OCI-LY3 (cell line): ENCODE measurements around the gene DOHH.

Experiments used
- H2AFZ ChIP-seq: fragments of 200-600, 300-600 bp; shearing (Covaris generic); 2 replicates; pipeline ENCODE4 v1.6.0; 2014; ENCODE audit warnings: antibody characterized with exemption, low read depth, low read length
- H3K27ac ChIP-seq: fragments of 200-600, 300-600 bp; sonication (generic); 2 replicates; pipeline ENCODE4 v1.5.1; 2014; ENCODE audit warnings: mild to moderate bottlenecking, low read length, moderate library complexity, mixed read lengths
- H3K27me3 ChIP-seq: fragments of 200-600, 300-600 bp; sonication (generic); 2 replicates; pipeline ENCODE4 v1.6.1; 2014; ENCODE audit warnings: low read depth, low read length, mixed read lengths
- H3K36me3 ChIP-seq: fragments of 200-600, 300-600 bp; sonication (generic); replicated peaks from 2 replicates; pipeline ENCODE3; 2014; ENCODE audit warnings: low read depth, low read length, mixed read lengths
- H3K4me1 ChIP-seq: fragments of 300-600, 200-600 bp; sonication (generic); 2 replicates; pipeline ENCODE4 v1.6.1; 2014; ENCODE audit warnings: low read length, mixed read lengths
- H3K4me2 ChIP-seq: fragments of 200-600, 300-600 bp; sonication (generic); 2 replicates; pipeline ENCODE4 v1.6.1; 2014; ENCODE audit warnings: low read length, mixed read lengths
- H3K4me3 ChIP-seq: fragments of 300-600, 200-600 bp; sonication (generic); 2 replicates; pipeline ENCODE4 v1.5.1; 2014; ENCODE audit warnings: antibody characterized with exemption, mild to moderate bottlenecking, low read length, moderate library complexity
- H3K79me2 ChIP-seq: fragments of 300-600, 200-600 bp; shearing (Covaris generic); 2 replicates; pipeline ENCODE4 v1.6.1; 2014; ENCODE audit warnings: mild to moderate bottlenecking, low read length, mixed read lengths
- H3K9ac ChIP-seq: fragments of 300-600, 200-600 bp; shearing (Covaris generic); 2 replicates; pipeline ENCODE4 v1.6.0; 2014; ENCODE audit warnings: mild to moderate bottlenecking, low read length, moderate library complexity
- H3K9me3 ChIP-seq: fragments of 200-600, 300-600 bp; shearing (Covaris generic); 2 replicates; pipeline ENCODE4 v1.6.1; 2014; ENCODE audit warnings: low read length, mixed read lengths; ENCODE audit not compliant: insufficient read depth
- H4K20me1 ChIP-seq: fragments of 200-600, 300-600 bp; sonication (generic); 2 replicates; pipeline ENCODE4 v1.6.1; 2016; ENCODE audit warnings: low read length, mixed read lengths; ENCODE audit not compliant: insufficient read depth
- EZH2phosphoT487 ChIP-seq: fragments of 200-600 bp; shearing (Covaris generic); IDR thresholded peaks from 2 replicates; pipeline ENCODE4 v1.6.1; 2018; ENCODE audit warnings: antibody characterized with exemption, mixed run types, low read depth
- TF ChIP-seq, protein P1 (sequence below): fragments of 200-600, 300-600 bp; sonication (generic); IDR thresholded peaks from 2 replicates; pipeline ENCODE4 v1.5.1; 2014; ENCODE audit warnings: antibody characterized with exemption, low read length, low read depth

The DOHH gene

GRCh38 chr19:3456925-3457527 is 43.4 kb downstream of the DOHH start:
- Histone ChIP-seq H3K4me1 (no peaks in the 10 kb centered on the region), H3K4me3 (no peak overlapping the region), H3K9ac (no peak overlapping the region), H4K20me1 (peaks cover 20% of the 10 kb centered on the region), H3K27me3 (no peaks in the 10 kb centered on the region), H3K4me2 (no peak overlapping the region), H3K27ac (no peak overlapping the region), H3K9me3 (no peaks in the 10 kb centered on the region), H3K79me2 (no peaks in the 10 kb centered on the region; the same call in 1 of the 2 replicates), H3K36me3 (peaks cover 40% of the 10 kb centered on the region), H2AFZ (no peak overlapping the region)
- TF ChIP-seq, protein P1, sequence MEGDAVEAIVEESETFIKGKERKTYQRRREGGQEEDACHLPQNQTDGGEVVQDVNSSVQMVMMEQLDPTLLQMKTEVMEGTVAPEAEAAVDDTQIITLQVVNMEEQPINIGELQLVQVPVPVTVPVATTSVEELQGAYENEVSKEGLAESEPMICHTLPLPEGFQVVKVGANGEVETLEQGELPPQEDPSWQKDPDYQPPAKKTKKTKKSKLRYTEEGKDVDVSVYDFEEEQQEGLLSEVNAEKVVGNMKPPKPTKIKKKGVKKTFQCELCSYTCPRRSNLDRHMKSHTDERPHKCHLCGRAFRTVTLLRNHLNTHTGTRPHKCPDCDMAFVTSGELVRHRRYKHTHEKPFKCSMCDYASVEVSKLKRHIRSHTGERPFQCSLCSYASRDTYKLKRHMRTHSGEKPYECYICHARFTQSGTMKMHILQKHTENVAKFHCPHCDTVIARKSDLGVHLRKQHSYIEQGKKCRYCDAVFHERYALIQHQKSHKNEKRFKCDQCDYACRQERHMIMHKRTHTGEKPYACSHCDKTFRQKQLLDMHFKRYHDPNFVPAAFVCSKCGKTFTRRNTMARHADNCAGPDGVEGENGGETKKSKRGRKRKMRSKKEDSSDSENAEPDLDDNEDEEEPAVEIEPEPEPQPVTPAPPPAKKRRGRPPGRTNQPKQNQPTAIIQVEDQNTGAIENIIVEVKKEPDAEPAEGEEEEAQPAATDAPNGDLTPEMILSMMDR: no peak
- no peak for TF ChIP-seq EZH2phosphoT487

DNA sequence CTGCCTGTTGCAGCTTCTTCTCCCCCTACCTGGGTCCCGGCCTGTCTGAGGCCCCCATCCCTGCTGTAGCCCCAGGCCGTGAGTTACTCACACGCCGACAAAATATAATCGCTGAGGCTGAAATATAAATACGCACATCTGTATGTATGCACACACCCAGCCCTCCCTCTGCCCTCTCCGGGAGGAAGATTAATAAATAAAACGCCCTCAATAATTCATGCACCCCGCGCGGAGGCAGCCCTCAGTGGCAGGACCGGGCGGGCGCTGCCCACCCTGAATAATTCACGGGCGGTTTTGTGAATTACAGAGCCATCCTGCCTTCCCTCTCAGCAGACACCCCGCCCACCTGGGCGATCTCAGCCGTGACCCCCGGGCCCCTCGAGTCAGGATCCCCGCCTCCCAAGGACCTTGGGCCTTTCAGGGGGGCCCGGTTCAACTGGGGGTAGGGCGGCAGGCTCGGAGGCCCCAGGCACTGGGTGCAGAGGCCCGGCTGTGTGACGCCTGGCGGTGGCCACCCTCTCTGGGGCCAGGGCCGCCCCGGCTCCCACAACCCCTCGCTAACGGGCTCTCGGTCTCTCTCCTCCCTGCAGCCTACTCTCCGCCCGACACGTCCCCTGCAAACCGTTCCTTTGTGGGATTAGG is 44.4 kb downstream of the DOHH start:
- Histone ChIP-seq H3K4me2 (no peak overlapping the region), H3K4me3 (no peak overlapping the region), H3K9ac (no peak overlapping the region), H3K4me1 (no peaks in the 10 kb centered on the region), H3K36me3 (peaks cover 40% of the 10 kb centered on the region), H3K27me3 (no peaks in the 10 kb centered on the region), H3K79me2 (no peaks in the 10 kb centered on the region; the same call in 1 of the 2 replicates), H4K20me1 (peaks cover 20% of the 10 kb centered on the region), H3K27ac (no peak overlapping the region), H2AFZ (no peak overlapping the region), H3K9me3 (no peaks in the 10 kb centered on the region)
- TF ChIP-seq, protein P1: no peak
- TF ChIP-seq EZH2phosphoT487: no peak

DNA sequence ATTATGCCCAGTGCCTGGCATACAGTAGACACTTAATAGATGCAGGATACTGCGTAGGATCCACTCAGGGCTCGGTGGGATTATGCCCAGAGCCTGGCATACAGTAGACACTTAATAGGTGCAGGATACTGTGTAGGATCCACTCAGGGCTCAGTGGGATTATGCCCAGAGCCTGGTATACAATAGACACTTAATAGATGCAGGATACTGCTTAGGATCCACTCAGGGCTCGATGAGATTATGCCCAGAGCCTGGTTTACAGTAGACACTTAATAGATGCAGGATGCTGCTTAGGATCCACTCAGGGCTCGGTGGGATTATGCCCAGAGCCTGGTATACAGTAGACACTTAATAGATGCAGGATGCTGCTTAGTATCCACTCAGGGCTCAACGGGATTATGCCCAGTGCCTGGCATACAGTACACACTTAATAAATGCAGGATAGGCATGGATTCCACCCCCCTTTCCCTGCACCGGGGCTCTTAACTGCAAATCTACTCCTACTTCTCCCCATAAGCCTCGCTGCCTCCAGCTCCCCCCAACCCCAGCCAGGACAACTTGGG is 45.0 kb downstream of the DOHH start:
- no peaks in the 10 kb centered on the region for H3K27me3 ChIP-seq
- no peak overlapping the region for H3K9ac ChIP-seq
- H4K20me1 ChIP-seq: peaks cover 20% of the 10 kb centered on the region
- peaks cover 46% of the 10 kb centered on the region for H3K36me3 ChIP-seq
- no peak overlapping the region for H3K27ac ChIP-seq
- H3K4me3 ChIP-seq: no peak overlapping the region
- no peak overlapping the region for H3K4me2 ChIP-seq
- H3K9me3 ChIP-seq: no peaks in the 10 kb centered on the region
- no peaks in the 10 kb centered on the region; the same call in 1 of the 2 replicates for H3K79me2 ChIP-seq
- no peak overlapping the region for H2AFZ ChIP-seq
- TF ChIP-seq, protein P1: no peak
- TF ChIP-seq EZH2phosphoT487: no peak
- H3K4me1 ChIP-seq: no peaks in the 10 kb centered on the region

GRCh38 chr19:3454656-3455392 is 45.6 kb downstream of the DOHH start:
- H4K20me1 ChIP-seq: peaks cover 17% of the 10 kb centered on the region
- no peak overlapping the region for H3K4me3 ChIP-seq
- H3K79me2 ChIP-seq: no peaks in the 10 kb centered on the region; the same call in 1 of the 2 replicates
- no peaks in the 10 kb centered on the region for H3K27me3 ChIP-seq
- no peak overlapping the region for H3K4me2 ChIP-seq
- H3K9ac ChIP-seq: no peak overlapping the region
- no peaks in the 10 kb centered on the region for H3K9me3 ChIP-seq
- peaks cover 41% of the 10 kb centered on the region for H3K36me3 ChIP-seq
- H3K27ac ChIP-seq: no peak overlapping the region
- TF ChIP-seq, protein P1: no peak
- TF ChIP-seq EZH2phosphoT487: no peak
- no peaks in the 10 kb centered on the region for H3K4me1 ChIP-seq
- H2AFZ ChIP-seq: no peak overlapping the region
